Gastroesophageal sphincter (tissue), 3 donors: ENCODE results near the gene POU2F1.

ENCODE experiments used
- CTCF ChIP-seq, 4 experiments: fragments of 200-600 bp in 2 of 4; fragments of 450-650 bp in 2 of 4; sonication (generic) in 1 of 4; IDR thresholded peaks; one replicate each; pipeline ENCODE4 v1.5.1; 2017 to 2019; ENCODE audit warnings: antibody characterized with exemption in 4 of 4, mild to moderate bottlenecking in 2 of 4, moderate library complexity in 2 of 4
- POLR2A ChIP-seq, 2 donors: fragments of 450-650 bp; IDR thresholded peaks; one replicate each; pipeline ENCODE4 v1.6.1; 2017; ENCODE audit warnings: antibody characterized with exemption in 2 of 2, mild to moderate bottlenecking in 2 of 2, moderate library complexity in 1 of 2

- TF ChIP-seq CTCF (IDR thresholded peaks at IDR 0.05) (no peak), POLR2A (IDR thresholded peaks at IDR 0.05) (no peak)
Measured at GRCh38 chr1:167467126-167467710, 246.5 kb downstream of the POU2F1 start.
